ENCODE measurements around the gene ALPG.

- no peak for TF ChIP-seq CTCF (IDR thresholded peaks at IDR 0.05)
- no peak for TF ChIP-seq POLR2A (IDR thresholded peaks at IDR 0.05)
Observed at GRCh38 chr2:232415736-232416520, 9.3 kb downstream of the ALPG start.
